Hepatocyte (in vitro differentiated cells): ENCODE results near the gene C6orf47. TPM values are rescaled to one million over a fixed set of nuclear protein-coding genes. Genes with fewer than 3 reads are reported as not detected.

Experiments used
- DNase-seq: peaks from one replicate; pipeline ENCODE4 v3.0.0-alpha.2; 2016; ENCODE audit warnings: low spot score
- H2AFZ ChIP-seq: fragments of 200-600 bp; sonication (generic); 2 replicates; pipeline ENCODE4 v1.6.0; 2016; ENCODE audit warnings: antibody characterized with exemption, mild to moderate bottlenecking
- H3K27ac ChIP-seq: fragments of 200-600 bp; sonication (generic); 2 replicates; pipeline ENCODE4 v1.5.1; 2016; ENCODE audit warnings: mild to moderate bottlenecking
- H3K27me3 ChIP-seq: fragments of 200-600 bp; sonication (generic); 2 replicates; pipeline ENCODE4 v1.6.1; 2016
- H3K36me3 ChIP-seq: fragments of 200-600 bp; sonication (generic); replicated peaks from 2 replicates; pipeline ENCODE4 v1.5.1; 2016; ENCODE audit warnings: low read depth; ENCODE audit not compliant: insufficient read depth
- H3K4me1 ChIP-seq: fragments of 200-600 bp; sonication (generic); 2 replicates; pipeline ENCODE4 v1.5.1; 2016; ENCODE audit warnings: mild to moderate bottlenecking, moderate library complexity; ENCODE audit not compliant: insufficient read depth
- H3K4me2 ChIP-seq: fragments of 200-600 bp; sonication (generic); 2 replicates; pipeline ENCODE4 v1.6.0; 2016
- H3K4me3 ChIP-seq: fragments of 200-600 bp; sonication (generic); 2 replicates; pipeline ENCODE4 v1.5.1; 2016; ENCODE audit warnings: mild to moderate bottlenecking
- H3K79me2 ChIP-seq: fragments of 200-600 bp; sonication (generic); 2 replicates; pipeline ENCODE4 v1.6.0; 2017; ENCODE audit warnings: mild to moderate bottlenecking
- H3K9me2 ChIP-seq: fragments of 200-600 bp; sonication (generic); replicated peaks from 2 replicates; pipeline ENCODE4 v1.6.0; 2017; ENCODE audit warnings: mild to moderate bottlenecking; ENCODE audit not compliant: insufficient read depth
- H3K9me3 ChIP-seq: fragments of 200-600 bp; sonication (generic); 2 replicates; pipeline ENCODE4 v1.5.1; 2016; ENCODE audit warnings: low read depth, mild to moderate bottlenecking
- H4K20me1 ChIP-seq: fragments of 200-600 bp; sonication (generic); 2 replicates; pipeline ENCODE4 v1.6.0; 2016; ENCODE audit warnings: mild to moderate bottlenecking; ENCODE audit not compliant: insufficient read depth, poor library complexity, severe bottlenecking
- CTCF ChIP-seq: fragments of 200-600 bp; sonication (generic); IDR thresholded peaks from 2 replicates; pipeline ENCODE4 v1.5.1; 2016; ENCODE audit warnings: antibody characterized with exemption, mild to moderate bottlenecking; ENCODE audit not compliant: poor library complexity
- EZH2 ChIP-seq: fragments of 200-600 bp; sonication (generic); IDR thresholded peaks from 2 replicates; pipeline ENCODE4 v1.6.1; 2016; ENCODE audit warnings: antibody characterized with exemption, mild to moderate bottlenecking, borderline replicate concordance
- EZH2phosphoT487 ChIP-seq: fragments of 200-600 bp; sonication (generic); IDR thresholded peaks from one replicate; pipeline ENCODE4 v1.6.1; 2018; ENCODE audit warnings: antibody characterized with exemption, mild to moderate bottlenecking, low read depth, moderate library complexity; ENCODE audit not compliant: unreplicated experiment, severe bottlenecking
- WGBS: methylation state at CpG from one replicate; pipeline ENCODE4 v1.1.6; 2016; ENCODE audit warnings: low lambda C conversion rate; ENCODE audit errors: missing lambda C conversion rate; 5-methylcytosine and 5-hydroxymethylcytosine counted together
- polyA plus RNA-seq: library from polyadenylated mRNA; unstranded; fragments of >200 nt; fragmentation: Nextera tagmentation; extraction: Ambion mirVana; gene quantifications from 2 replicates; pipeline ENCODE4 v1.2.1, GENCODE V29; 2016
- total RNA-seq: library from RNA; depleted of rRNA; stranded (reverse); fragments of >200 nt; gene quantifications from 2 replicates; pipeline ENCODE4 v1.2.3, GENCODE V29; 2014

The C6orf47 gene
- total and polyA plus RNA-seq, 2 experiments from 2014 or later, result 23.3 to 25.4 TPM

GRCh38 chr6:31687860-31688693 lies 27.5 kb upstream of the C6orf47 start:
- no peak overlapping the region for H2AFZ ChIP-seq
- H4K20me1 ChIP-seq, result no peaks in the 10 kb centered on the region
- no peak for DNase-seq
- 90% methylated on average over 13 of the region's 14 CpGs for WGBS
- H3K4me1 ChIP-seq, result peaks cover 6% of the 10 kb centered on the region
- TF ChIP-seq EZH2phosphoT487, result no peak
- no peak for TF ChIP-seq CTCF
- no peak for TF ChIP-seq EZH2
- no peak overlapping the region for H3K4me2 ChIP-seq
- H3K4me3 ChIP-seq, result no peak overlapping the region
- H3K9me3 ChIP-seq, result no peaks in the 10 kb centered on the region
- no peaks in the 10 kb centered on the region for H3K27me3 ChIP-seq
- H3K27ac ChIP-seq, result no peak overlapping the region
- H3K9me2 ChIP-seq, result no peaks in the 10 kb centered on the region
- H3K79me2 ChIP-seq, result no peaks in the 10 kb centered on the region
- H3K36me3 ChIP-seq, result no peaks in the 10 kb centered on the region

- H3K4me1 ChIP-seq, result peaks cover 6% of the 10 kb centered on the region
- no peaks in the 10 kb centered on the region for H3K9me3 ChIP-seq
- TF ChIP-seq EZH2, result no peak
- no peak for TF ChIP-seq EZH2phosphoT487
- no peak for TF ChIP-seq CTCF
- WGBS, result 92% methylated on average over 8 of the region's 8 CpGs
- no peak for DNase-seq
- no peak overlapping the region for H3K27ac ChIP-seq
- H3K4me2 ChIP-seq, result no peak overlapping the region
- H3K27me3 ChIP-seq, result no peaks in the 10 kb centered on the region
- H4K20me1 ChIP-seq, result no peaks in the 10 kb centered on the region
- H2AFZ ChIP-seq, result no peak overlapping the region
- no peaks in the 10 kb centered on the region for H3K9me2 ChIP-seq
- H3K36me3 ChIP-seq, result no peaks in the 10 kb centered on the region
- H3K79me2 ChIP-seq, result no peaks in the 10 kb centered on the region
- no peak overlapping the region for H3K4me3 ChIP-seq
Observed at GRCh38 chr6:31687321-31687720, 26.7 kb upstream of the C6orf47 start.

- H3K27ac ChIP-seq, result no peak overlapping the region
- no peaks in the 10 kb centered on the region for H3K79me2 ChIP-seq
- DNase-seq, result no peak
- no peak overlapping the region for H3K4me3 ChIP-seq
- 89% methylated on average over 5 of the region's 5 CpGs for WGBS
- H4K20me1 ChIP-seq, result no peaks in the 10 kb centered on the region
- TF ChIP-seq EZH2 (no peak), CTCF (no peak), EZH2phosphoT487 (no peak)
- H3K36me3 ChIP-seq, result no peaks in the 10 kb centered on the region
- no peak overlapping the region for H3K4me2 ChIP-seq
- peaks cover 10% of the 10 kb centered on the region for H3K4me1 ChIP-seq
- H2AFZ ChIP-seq, result no peak overlapping the region
- H3K9me2 ChIP-seq, result no peaks in the 10 kb centered on the region
- no peaks in the 10 kb centered on the region for H3K27me3 ChIP-seq
- H3K9me3 ChIP-seq, result no peaks in the 10 kb centered on the region
Observed at GRCh38 chr6:31686483-31686882, 25.9 kb upstream of the C6orf47 start.
